Fibroblast of lung (primary cell): Measurements from ENCODE around the gene HIGD2A. TPM values are rescaled to one million over a fixed set of nuclear protein-coding genes. Genes with fewer than 3 reads are reported as not detected.

Source experiments
- DNase-seq, 2 donors: peaks; one replicate each; pipeline versions ENCODE4 v3.0.0 to v3.0.0-alpha.2; 2010; ENCODE audit warnings: low read depth in 2 of 2
- H2AFZ ChIP-seq: 2 replicates; pipeline ENCODE4 v1.5.1; 2012; ENCODE audit warnings: low read length, control low read depth, inconsistent platforms
- H3K27ac ChIP-seq: 2 replicates; pipeline ENCODE4 v1.5.1; 2011; ENCODE audit warnings: low read length, control low read depth; ENCODE audit not compliant: insufficient read depth
- H3K27me3 ChIP-seq: 2 replicates; pipeline ENCODE4 v1.5.1; 2011; ENCODE audit warnings: mild to moderate bottlenecking, low read length; ENCODE audit not compliant: control insufficient read depth, insufficient read depth
- H3K36me3 ChIP-seq: 2 replicates; pipeline ENCODE4 v1.5.1; 2011; ENCODE audit warnings: low read length; ENCODE audit not compliant: control insufficient read depth, insufficient read depth
- H3K4me1 ChIP-seq: 2 replicates; pipeline ENCODE4 v1.5.1; 2011; ENCODE audit warnings: low read length; ENCODE audit not compliant: control insufficient read depth, insufficient read depth; ENCODE audit errors: extremely low read depth
- H3K4me2 ChIP-seq: 2 replicates; pipeline ENCODE4 v1.5.1; 2011; ENCODE audit warnings: low read length, control low read depth; ENCODE audit not compliant: insufficient read depth; ENCODE audit errors: extremely low read depth
- H3K4me3 ChIP-seq, 4 experiments: fragments of 200-600 bp in 1 of 4; sonication (generic) in 1 of 4; replicated peaks in 1 of 4; 2 replicates each; pipeline ENCODE4 v1.5.1; 2011 to 2016; ENCODE audit warnings: low read length in 4 of 4, low read depth in 3 of 4, mild to moderate bottlenecking in 3 of 4, control low read depth in 2 of 4, inconsistent platforms in 1 of 4, mixed read lengths in 1 of 4; ENCODE audit not compliant: insufficient read depth in 1 of 4; ENCODE audit errors: control extremely low read depth in 1 of 4
- H3K79me2 ChIP-seq: 2 replicates; pipeline ENCODE4 v1.5.1; 2012; ENCODE audit warnings: mild to moderate bottlenecking, low read length, inconsistent platforms; ENCODE audit not compliant: control insufficient read depth, insufficient read depth
- H3K9ac ChIP-seq: 2 replicates; pipeline ENCODE4 v1.5.1; 2011; ENCODE audit warnings: mild to moderate bottlenecking, low read length, control low read depth; ENCODE audit not compliant: insufficient read depth
- H3K9me3 ChIP-seq: 2 replicates; pipeline ENCODE4 v1.5.1; 2012; ENCODE audit warnings: low read depth, low read length; ENCODE audit not compliant: control insufficient read depth, insufficient read depth
- H4K20me1 ChIP-seq: 2 replicates; pipeline ENCODE4 v1.5.1; 2011; ENCODE audit warnings: low read length; ENCODE audit not compliant: control insufficient read depth, insufficient read depth; ENCODE audit errors: extremely low read depth
- CTCF ChIP-seq, 2 donors: IDR thresholded peaks in 1 of 2; conservative IDR thresholded peaks in 1 of 2; 1 replicate in 1 of 2; 2 replicates in 1 of 2; pipeline ENCODE4 v1.5.1; 2011 to 2012; ENCODE audit warnings: low read length in 2 of 2, control low read depth in 1 of 2, inconsistent platforms in 1 of 2, low read depth in 1 of 2, mild to moderate bottlenecking in 1 of 2
- EZH2 ChIP-seq: IDR thresholded peaks from 2 replicates; pipeline ENCODE4 v1.5.1; 2012; ENCODE audit warnings: low read length, control low read depth, mild to moderate bottlenecking; ENCODE audit errors: missing control alignments
- polyA plus RNA-seq, 2 donors: library from polyadenylated mRNA; depleted of rRNA in 1 of 2; stranded (reverse) in 1 of 2; unstranded in 1 of 2; fragments of >200 nt; gene quantifications; 2 replicates each; pipeline ENCODE4 v1.2.1, GENCODE V29; 2011 to 2012; ENCODE audit warnings: missing spikeins in 1 of 2
- total RNA-seq: library from RNA; depleted of rRNA; stranded (reverse); fragments of >200 nt; gene quantifications from 2 replicates; pipeline ENCODE4 v1.2.1, GENCODE V29; 2014

HIGD2A gene
- total and polyA plus RNA-seq, 2 donors (not counting 1 experiment from before 2014, with no cell fraction given): 54.7 to 77.6 TPM

GRCh38 chr5:176397736-176398420 is 9.3 kb downstream of the HIGD2A start:
- H3K9me3 ChIP-seq: no peaks in the 10 kb centered on the region
- TF ChIP-seq EZH2 (no peak), CTCF (conservative IDR thresholded peaks at IDR 0.05 in 1 of 2, IDR thresholded peaks at IDR 0.05 in 1 of 2; ENCODE audit: low read depth in 1 of 2, low read length in 2 of 2) (no peak)
- no peaks in the 10 kb centered on the region for H4K20me1 ChIP-seq
- H3K4me2 ChIP-seq: no peak overlapping the region
- H3K27ac ChIP-seq: no peak overlapping the region
- no peak overlapping the region for H2AFZ ChIP-seq
- no peaks in the 10 kb centered on the region for H3K79me2 ChIP-seq
- H3K27me3 ChIP-seq: no peaks in the 10 kb centered on the region
- H3K36me3 ChIP-seq: peaks cover 5% of the 10 kb centered on the region
- H3K9ac ChIP-seq: no peak overlapping the region
- DNase-seq: no peak
- no peak overlapping the region for H3K4me3 ChIP-seq
- H3K4me1 ChIP-seq: peaks cover 3% of the 10 kb centered on the region

GRCh38 chr5:176400382-176401156 is 12.0 kb downstream of the HIGD2A start:
- DNase-seq: no peak
- H3K4me3 ChIP-seq: no peak overlapping the region
- H3K4me1 ChIP-seq: no peaks in the 10 kb centered on the region
- H3K36me3 ChIP-seq: peaks cover 7% of the 10 kb centered on the region
- no peaks in the 10 kb centered on the region for H3K27me3 ChIP-seq
- H3K9ac ChIP-seq: no peak overlapping the region
- H3K9me3 ChIP-seq: no peaks in the 10 kb centered on the region
- TF ChIP-seq EZH2 (no peak), CTCF (conservative IDR thresholded peaks at IDR 0.05 in 1 of 2, IDR thresholded peaks at IDR 0.05 in 1 of 2; ENCODE audit: low read depth in 1 of 2, low read length in 2 of 2) (no peak)
- H3K27ac ChIP-seq: no peak overlapping the region
- H3K4me2 ChIP-seq: no peak overlapping the region
- no peak overlapping the region for H2AFZ ChIP-seq
- H3K79me2 ChIP-seq: no peaks in the 10 kb centered on the region
- H4K20me1 ChIP-seq: no peaks in the 10 kb centered on the region

GRCh38 chr5:176401281-176402205 is 13.0 kb downstream of the HIGD2A start:
- Histone ChIP-seq H3K27me3 (no peaks in the 10 kb centered on the region), H3K79me2 (no peaks in the 10 kb centered on the region), H3K27ac (no peak overlapping the region), H3K4me3 (no peak overlapping the region), H2AFZ (no peak overlapping the region), H3K9me3 (no peaks in the 10 kb centered on the region), H3K36me3 (peaks cover 10% of the 10 kb centered on the region), H4K20me1 (no peaks in the 10 kb centered on the region), H3K4me1 (no peaks in the 10 kb centered on the region), H3K9ac (no peak overlapping the region), H3K4me2 (no peak overlapping the region)
- no peak for DNase-seq
- no peak for TF ChIP-seq CTCF (conservative IDR thresholded peaks at IDR 0.05 in 1 of 2, IDR thresholded peaks at IDR 0.05 in 1 of 2; ENCODE audit: low read depth in 1 of 2, low read length in 2 of 2)
- TF ChIP-seq EZH2: no peak
